SK-N-SH treated with all-trans-retinoic acid at 6 μM for 48 hours (cell line): ENCODE data around the gene BRD3.

Experiments
- ATAC-seq: fragments of 200-7000 bp; cut with Tn5 transposase; 3 replicates; pipeline ENCODE4 v1.9.1; 2020; ENCODE audit warnings: mild to moderate bottlenecking, moderate library complexity
- ARNTL ChIP-seq: fragments of 450-650 bp; formaldehyde crosslinking; IDR thresholded peaks from 2 replicates; pipeline ENCODE4 v1.5.0; 2020; ENCODE audit warnings: low read depth, mild to moderate bottlenecking, moderate library complexity, borderline replicate concordance
- BACH2 ChIP-seq: fragments of 250-450 bp; sonication (Bioruptor Pico); IDR thresholded peaks from 2 replicates; pipeline ENCODE4 v1.9.0; 2021; ENCODE audit warnings: mild to moderate bottlenecking, borderline replicate concordance
- CSDC2 ChIP-seq: fragments of 250-450 bp; sonication (Bioruptor Pico); IDR thresholded peaks from 2 replicates; pipeline ENCODE4 v1.5.0; 2020; ENCODE audit warnings: mild to moderate bottlenecking, moderate library complexity
- ESRRG ChIP-seq: fragments of 250-450 bp; sonication (Bioruptor Pico); IDR thresholded peaks from 2 replicates; pipeline ENCODE4 v1.6.1; 2021; ENCODE audit warnings: mild to moderate bottlenecking
- GLIS3 ChIP-seq: fragments of 250-450 bp; sonication (Bioruptor Pico); IDR thresholded peaks from 2 replicates; pipeline ENCODE4 v1.5.0; 2020; ENCODE audit warnings: mild to moderate bottlenecking, moderate library complexity
- ISL1 ChIP-seq: fragments of 250-450 bp; sonication (Bioruptor Pico); IDR thresholded peaks from 2 replicates; pipeline ENCODE4 v2.1.2; 2022; ENCODE audit warnings: mild to moderate bottlenecking, moderate library complexity
- OSR1 ChIP-seq: fragments of 250-450 bp; sonication (Bioruptor Pico); IDR thresholded peaks from 2 replicates; pipeline ENCODE4 v1.8.0; 2022; ENCODE audit warnings: moderate library complexity, mild to moderate bottlenecking, inconsistent platforms
- POU6F1 ChIP-seq: fragments of 250-450 bp; sonication (Bioruptor Pico); IDR thresholded peaks from 2 replicates; pipeline ENCODE4 v1.8.0; 2021; ENCODE audit warnings: low read depth, mild to moderate bottlenecking, moderate library complexity, borderline replicate concordance
- PPARA ChIP-seq: fragments of 250-450 bp; sonication (Bioruptor Pico); IDR thresholded peaks from 2 replicates; pipeline ENCODE4 v1.5.0; 2020; ENCODE audit warnings: mild to moderate bottlenecking, borderline replicate concordance
- RARB ChIP-seq: fragments of 250-450 bp; sonication (Bioruptor Pico); IDR thresholded peaks from 2 replicates; pipeline ENCODE4 v1.8.0; 2021; ENCODE audit warnings: mild to moderate bottlenecking, moderate library complexity
- SNAI2 ChIP-seq: fragments of 250-450 bp; sonication (Bioruptor Pico); IDR thresholded peaks from 2 replicates; pipeline ENCODE4 v1.5.0; 2020; ENCODE audit warnings: mild to moderate bottlenecking, moderate library complexity
- TCF4 ChIP-seq: fragments of 250-450 bp; sonication (Bioruptor Pico); IDR thresholded peaks from 2 replicates; pipeline ENCODE4 v1.8.0; 2021; ENCODE audit warnings: mild to moderate bottlenecking, moderate library complexity, borderline replicate concordance
- TOX ChIP-seq: fragments of 250-450 bp; sonication (Bioruptor Pico); IDR thresholded peaks from 2 replicates; pipeline ENCODE4 v1.8.0; 2021; ENCODE audit warnings: mild to moderate bottlenecking, moderate library complexity, borderline replicate concordance
- TSHZ2 ChIP-seq: fragments of 250-450 bp; sonication (Bioruptor Pico); IDR thresholded peaks from 2 replicates; pipeline ENCODE4 v1.5.0; 2020; ENCODE audit warnings: mild to moderate bottlenecking, moderate library complexity
- ZC3H10 ChIP-seq: fragments of 250-450 bp; sonication (Bioruptor Pico); IDR thresholded peaks from 2 replicates; pipeline ENCODE4 v1.5.1; 2021; ENCODE audit warnings: mild to moderate bottlenecking, moderate library complexity
- ZFP3 ChIP-seq: fragments of 250-450 bp; sonication (Bioruptor Pico); IDR thresholded peaks from 2 replicates; pipeline ENCODE4 v1.5.0; 2020; ENCODE audit warnings: mild to moderate bottlenecking, moderate library complexity
- ZFP30 ChIP-seq: fragments of 450-650 bp; formaldehyde crosslinking; IDR thresholded peaks from 2 replicates; pipeline ENCODE4 v1.5.0; 2022; ENCODE audit warnings: mild to moderate bottlenecking, moderate library complexity
- ZNF565 ChIP-seq: fragments of 450-650 bp; formaldehyde crosslinking; conservative IDR thresholded peaks from 2 replicates; pipeline ENCODE4 v1.5.0; 2020; ENCODE audit warnings: low read depth, mild to moderate bottlenecking, moderate library complexity
- ZNF70 ChIP-seq: fragments of 450-650 bp; formaldehyde crosslinking; IDR thresholded peaks from 2 replicates; pipeline ENCODE4 v1.5.0; 2020; ENCODE audit warnings: mild to moderate bottlenecking, moderate library complexity
- ZNF8 ChIP-seq: fragments of 450-650 bp; formaldehyde crosslinking; IDR thresholded peaks from 2 replicates; pipeline ENCODE4 v1.5.0; 2020; ENCODE audit warnings: mild to moderate bottlenecking, moderate library complexity
- TF ChIP-seq, protein P1 (sequence below): fragments of 250-450 bp; sonication (Bioruptor Pico); IDR thresholded peaks from 2 replicates; pipeline ENCODE4 v1.5.1; 2021; ENCODE audit warnings: mild to moderate bottlenecking, moderate library complexity
- TF ChIP-seq, protein P2 (sequence below): fragments of 250-450 bp; sonication (Bioruptor Pico); IDR thresholded peaks from 2 replicates; pipeline ENCODE4 v1.8.0; 2020; ENCODE audit warnings: mild to moderate bottlenecking, moderate library complexity, borderline replicate concordance
- TF ChIP-seq, protein P3 (sequence below): fragments of 250-450 bp; sonication (Bioruptor Pico); IDR thresholded peaks from 2 replicates; pipeline ENCODE4 v1.5.1; 2020; ENCODE audit warnings: low read depth, mild to moderate bottlenecking, moderate library complexity

The BRD3 gene

DNA sequence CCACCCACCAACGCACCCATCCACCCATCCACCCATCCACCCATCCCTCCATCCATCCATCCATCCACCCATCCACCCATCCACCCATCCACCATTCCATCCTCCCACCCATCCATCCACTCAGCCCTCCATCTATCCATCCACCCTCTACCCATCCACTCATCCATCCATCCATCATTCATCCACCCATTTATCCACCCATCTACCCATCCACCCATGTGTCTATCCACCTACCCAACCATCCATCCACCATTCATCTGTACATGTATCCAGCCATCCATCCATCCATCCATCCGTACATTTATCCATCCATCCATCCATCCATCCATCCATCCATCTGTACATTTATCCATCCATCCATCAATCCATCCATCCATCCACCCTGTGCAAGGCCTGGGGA lies 64.6 kb downstream of the BRD3 start:
- ATAC-seq, result no peak
- no peak for TF ChIP-seq ZFP30 (CRISPR knock-in tag)
- TF ChIP-seq OSR1, result no peak
- no peak for TF ChIP-seq ARNTL
- TF ChIP-seq ISL1 (CRISPR knock-in tag), result no peak
- no peak for TF ChIP-seq TCF4 (CRISPR knock-in tag)
- TF ChIP-seq PPARA, result no peak
- TF ChIP-seq POU6F1, result no peak
- no peak for TF ChIP-seq RARB (CRISPR knock-in tag)
- TF ChIP-seq, protein P1, sequence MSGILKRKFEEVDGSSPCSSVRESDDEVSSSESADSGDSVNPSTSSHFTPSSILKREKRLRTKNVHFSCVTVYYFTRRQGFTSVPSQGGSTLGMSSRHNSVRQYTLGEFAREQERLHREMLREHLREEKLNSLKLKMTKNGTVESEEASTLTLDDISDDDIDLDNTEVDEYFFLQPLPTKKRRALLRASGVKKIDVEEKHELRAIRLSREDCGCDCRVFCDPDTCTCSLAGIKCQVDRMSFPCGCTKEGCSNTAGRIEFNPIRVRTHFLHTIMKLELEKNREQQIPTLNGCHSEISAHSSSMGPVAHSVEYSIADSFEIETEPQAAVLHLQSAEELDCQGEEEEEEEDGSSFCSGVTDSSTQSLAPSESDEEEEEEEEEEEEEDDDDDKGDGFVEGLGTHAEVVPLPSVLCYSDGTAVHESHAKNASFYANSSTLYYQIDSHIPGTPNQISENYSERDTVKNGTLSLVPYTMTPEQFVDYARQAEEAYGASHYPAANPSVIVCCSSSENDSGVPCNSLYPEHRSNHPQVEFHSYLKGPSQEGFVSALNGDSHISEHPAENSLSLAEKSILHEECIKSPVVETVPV, result no peak
- no peak for TF ChIP-seq ZC3H10 (CRISPR knock-in tag)
- no peak for TF ChIP-seq CSDC2 (CRISPR knock-in tag)
- no peak for TF ChIP-seq BACH2
- TF ChIP-seq ESRRG (CRISPR knock-in tag), result no peak
- TF ChIP-seq, all 23 proteins: peak for 0

DNA sequence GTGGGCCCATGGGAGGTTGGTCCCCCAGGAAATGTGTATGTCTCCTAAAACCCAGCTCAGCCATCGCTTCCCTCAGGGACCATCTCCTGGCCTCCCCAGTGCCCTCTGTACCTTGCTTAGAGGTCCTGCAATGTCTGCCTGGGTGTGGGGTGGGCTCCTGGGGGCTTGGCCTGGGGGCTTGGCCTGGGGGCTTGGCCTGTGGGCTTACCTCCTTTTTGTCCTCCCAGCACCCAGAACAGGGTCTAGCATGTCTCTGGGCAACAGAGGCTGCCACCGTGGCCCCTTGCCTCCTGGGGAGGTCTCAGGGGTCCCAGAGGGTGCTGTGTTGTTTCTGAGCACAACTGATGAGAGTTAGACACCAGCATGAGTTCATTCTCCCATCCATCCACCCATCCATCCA lies 65.0 kb downstream of the BRD3 start:
- no peak for ATAC-seq
- TF ChIP-seq BACH2, result no peak
- TF ChIP-seq ZC3H10 (CRISPR knock-in tag), result no peak
- no peak for TF ChIP-seq ISL1 (CRISPR knock-in tag)
- TF ChIP-seq ZFP3 (CRISPR knock-in tag), result no peak
- TF ChIP-seq RARB (CRISPR knock-in tag), result no peak
- TF ChIP-seq ZNF70 (CRISPR knock-in tag), result no peak
- no peak for TF ChIP-seq ZNF565
- no peak for TF ChIP-seq PPARA

DNA sequence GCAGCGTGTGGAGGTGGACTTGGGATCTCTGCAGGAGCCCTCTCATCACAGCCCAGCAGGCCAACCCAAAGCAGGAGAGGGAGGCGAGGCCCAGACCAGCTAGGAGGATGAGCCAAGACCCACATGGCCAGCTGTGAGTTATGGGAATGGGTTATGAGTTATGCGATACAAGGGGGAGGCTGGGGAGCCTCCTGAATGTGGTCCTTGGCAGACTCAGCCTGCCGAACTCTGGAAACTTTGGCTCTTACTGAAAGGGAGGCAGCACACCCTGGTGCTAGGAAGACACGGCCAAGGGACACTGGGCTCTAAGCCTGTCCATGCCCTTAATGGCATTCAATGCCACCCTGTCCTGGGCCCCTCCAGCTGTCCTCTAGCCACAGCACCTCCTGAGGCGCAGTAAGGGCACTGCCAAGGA lies 68.0 kb downstream of the BRD3 start:
- TF ChIP-seq ZNF70 (CRISPR knock-in tag) (no peak), CSDC2 (CRISPR knock-in tag) (no peak), TOX (CRISPR knock-in tag) (no peak), GLIS3 (no peak), ZNF8 (no peak), PPARA (no peak), ESRRG (CRISPR knock-in tag) (no peak), OSR1 (no peak), SNAI2 (CRISPR knock-in tag) (no peak), RARB (CRISPR knock-in tag) (no peak), ZNF565 (no peak), ZC3H10 (CRISPR knock-in tag) (no peak), TSHZ2 (CRISPR knock-in tag) (no peak)
- TF ChIP-seq, protein P1, result no peak
- TF ChIP-seq, protein P2, sequence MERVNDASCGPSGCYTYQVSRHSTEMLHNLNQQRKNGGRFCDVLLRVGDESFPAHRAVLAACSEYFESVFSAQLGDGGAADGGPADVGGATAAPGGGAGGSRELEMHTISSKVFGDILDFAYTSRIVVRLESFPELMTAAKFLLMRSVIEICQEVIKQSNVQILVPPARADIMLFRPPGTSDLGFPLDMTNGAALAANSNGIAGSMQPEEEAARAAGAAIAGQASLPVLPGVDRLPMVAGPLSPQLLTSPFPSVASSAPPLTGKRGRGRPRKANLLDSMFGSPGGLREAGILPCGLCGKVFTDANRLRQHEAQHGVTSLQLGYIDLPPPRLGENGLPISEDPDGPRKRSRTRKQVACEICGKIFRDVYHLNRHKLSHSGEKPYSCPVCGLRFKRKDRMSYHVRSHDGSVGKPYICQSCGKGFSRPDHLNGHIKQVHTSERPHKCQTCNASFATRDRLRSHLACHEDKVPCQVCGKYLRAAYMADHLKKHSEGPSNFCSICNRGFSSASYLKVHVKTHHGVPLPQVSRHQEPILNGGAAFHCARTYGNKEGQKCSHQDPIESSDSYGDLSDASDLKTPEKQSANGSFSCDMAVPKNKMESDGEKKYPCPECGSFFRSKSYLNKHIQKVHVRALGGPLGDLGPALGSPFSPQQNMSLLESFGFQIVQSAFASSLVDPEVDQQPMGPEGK, result no peak
- TF ChIP-seq, protein P3, sequence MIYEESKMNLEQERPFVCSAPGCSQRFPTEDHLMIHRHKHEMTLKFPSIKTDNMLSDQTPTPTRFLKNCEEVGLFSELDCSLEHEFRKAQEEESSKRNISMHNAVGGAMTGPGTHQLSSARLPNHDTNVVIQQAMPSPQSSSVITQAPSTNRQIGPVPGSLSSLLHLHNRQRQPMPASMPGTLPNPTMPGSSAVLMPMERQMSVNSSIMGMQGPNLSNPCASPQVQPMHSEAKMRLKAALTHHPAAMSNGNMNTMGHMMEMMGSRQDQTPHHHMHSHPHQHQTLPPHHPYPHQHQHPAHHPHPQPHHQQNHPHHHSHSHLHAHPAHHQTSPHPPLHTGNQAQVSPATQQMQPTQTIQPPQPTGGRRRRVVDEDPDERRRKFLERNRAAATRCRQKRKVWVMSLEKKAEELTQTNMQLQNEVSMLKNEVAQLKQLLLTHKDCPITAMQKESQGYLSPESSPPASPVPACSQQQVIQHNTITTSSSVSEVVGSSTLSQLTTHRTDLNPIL (CRISPR knock-in tag), result no peak
- no peak for ATAC-seq
